ENCODE data around the gene AFAP1L2.

DNA sequence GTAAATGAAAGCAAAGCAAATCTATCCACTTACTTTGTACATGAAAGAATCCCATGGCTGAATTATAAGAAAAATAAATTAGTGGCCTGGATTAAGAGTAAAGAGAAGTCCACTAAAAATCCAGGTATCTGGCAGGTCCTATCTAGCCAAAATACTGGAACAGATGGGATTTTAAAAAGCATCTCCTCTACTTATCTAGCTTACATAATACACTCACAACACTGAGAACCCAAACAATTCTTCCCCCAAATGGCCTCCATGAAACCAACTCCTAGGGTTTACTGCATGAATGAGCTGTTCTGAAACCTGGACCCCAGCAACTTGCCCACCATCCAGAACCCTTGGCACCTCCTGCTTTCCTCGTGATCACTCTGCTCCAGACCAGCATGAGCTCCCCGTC, 61.3 kb downstream of the AFAP1L2 start:
- TF ChIP-seq CTCF (IDR thresholded peaks at IDR 0.05) (no peak), POLR2AphosphoS5 (IDR thresholded peaks at IDR 0.05; ENCODE audit: low read depth, low read length) (no peak), SIN3A (IDR thresholded peaks at IDR 0.05; ENCODE audit: borderline replicate concordance, insufficient read depth, low read depth, low read length) (no peak)

All from Panc1 (cell line).